Body of pancreas (tissue), 4 donors: ENCODE measurements around the gene INHA. TPM values are rescaled to one million over a fixed set of nuclear protein-coding genes. Genes with fewer than 3 reads are reported as not detected.

Source experiments
- ATAC-seq: fragments of 150-250 bp; one replicate; pipeline ENCODE4 v1.9.1; 2016
- DNase-seq, 4 donors: peaks; one replicate each; pipeline ENCODE4 v3.0.0-alpha.2; 2019
- H3K27ac ChIP-seq, 4 donors: fragments of 200-600 bp; sonication (generic); 1 replicate in 3 of 4; 2 replicates in 1 of 4; pipeline versions ENCODE4 v1.5.1 to v1.6.1; 2016 to 2019; ENCODE audit warnings: mild to moderate bottlenecking in 1 of 4, mixed read lengths in 1 of 4, moderate library complexity in 1 of 4
- H3K27me3 ChIP-seq, 2 donors: fragments of 200-600 bp; sonication (generic); one replicate each; pipeline ENCODE4 v1.6.0; 2016; ENCODE audit warnings: mild to moderate bottlenecking in 1 of 2
- H3K36me3 ChIP-seq, 2 donors: fragments of 200-600 bp; sonication (generic); replicated peaks in 1 of 2; 2 replicates each; pipeline ENCODE4 v1.5.1; 2016; ENCODE audit warnings: low read depth in 2 of 2; ENCODE audit not compliant: insufficient read depth in 1 of 2
- H3K4me1 ChIP-seq: fragments of 200-600 bp; sonication (generic); one replicate; pipeline ENCODE4 v1.6.0; 2016
- H3K4me3 ChIP-seq, 2 donors: fragments of 200-600 bp; sonication (generic); 1 replicate in 1 of 2; 2 replicates in 1 of 2; pipeline ENCODE4 v1.5.1; 2016 to 2019
- H3K9me3 ChIP-seq, 3 donors: fragments of 200-600 bp; sonication (generic); 1 replicate in 2 of 3; 2 replicates in 1 of 3; pipeline ENCODE4 v1.5.1; 2016
- POLR2A ChIP-seq, 3 donors: fragments of 450-650 bp; IDR thresholded peaks; one replicate each; pipeline ENCODE4 v1.6.1; 2016; ENCODE audit warnings: antibody characterized with exemption in 3 of 3, mild to moderate bottlenecking in 2 of 3
- WGBS, 2 donors: methylation state at CpG; one replicate each; pipeline ENCODE4 v1.1.5; 2017; 5-methylcytosine and 5-hydroxymethylcytosine counted together
- intact Hi-C: fragments of 100-400 bp; cut with DNase I; formaldehyde crosslinking; loops from one replicate; pipeline ENCODE4 v1.15.1; 2023
- total RNA-seq, 2 donors: library from RNA; depleted of rRNA; stranded (reverse); fragments of >200 nt; gene quantifications; one replicate each; pipeline ENCODE4 v1.1.0, GENCODE V29; 2016
- TF ChIP-seq, protein P1 (sequence below), 7 experiments: fragments of 450-650 bp in 4 of 7; fragments of 200-600 bp in 3 of 7; sonication (generic) in 3 of 7; IDR thresholded peaks; one replicate each; pipeline ENCODE4 v1.5.1; 2016 to 2019; ENCODE audit warnings: antibody characterized with exemption in 7 of 7

INHA gene
- total RNA-seq, 2 donors from 2014 or later = 0.66 to 1.6 TPM

DNA sequence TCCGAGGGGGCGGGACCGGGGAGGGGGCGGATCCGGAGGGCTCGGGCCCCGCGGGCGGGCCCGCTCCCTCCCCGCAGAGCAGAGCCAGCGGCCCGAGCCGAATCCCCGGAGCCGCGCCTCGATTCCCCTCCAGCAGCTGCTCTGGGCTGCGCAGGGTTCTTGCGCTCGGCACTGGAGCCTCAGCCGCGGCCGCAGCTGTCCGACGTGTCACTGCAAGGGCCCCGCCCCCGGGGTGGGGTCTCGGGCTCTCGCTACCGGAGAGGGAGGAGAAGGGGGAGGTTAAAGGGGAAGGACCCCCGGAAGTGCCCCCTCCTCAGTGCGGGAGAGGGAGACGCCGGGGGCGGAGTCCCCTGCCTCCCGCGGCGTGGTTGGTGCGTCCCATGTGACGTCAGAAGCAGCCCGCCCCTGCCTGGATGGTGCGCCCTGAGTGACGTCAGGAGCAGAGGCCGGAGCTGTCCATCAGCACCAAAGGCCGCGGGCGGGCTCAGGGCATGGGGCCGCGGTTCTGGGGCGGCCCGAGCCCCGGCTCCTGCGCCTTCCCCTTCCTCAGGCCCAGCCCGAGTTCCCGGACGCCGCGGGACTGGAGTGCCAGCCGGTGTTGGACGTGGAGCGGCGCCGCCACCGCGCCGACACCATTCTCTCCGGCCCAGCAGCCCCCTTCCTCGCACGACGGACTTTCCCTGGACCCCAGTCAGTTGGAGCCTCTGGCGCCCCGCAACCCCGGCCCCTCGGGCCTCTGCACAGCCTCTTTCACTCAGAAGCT is 28.3 kb upstream of the INHA start, which contains the start of the genes CHPF and TMEM198:
Gene CHPF, minus strand, starts transcription at position 214 of the 763 bp plus-strand sequence. CDS start 271 bp downstream, outside the sequence.
Gene TMEM198, plus strand, starts transcription at position 433 of the 763 bp plus-strand sequence. CDS start 700 bp downstream, outside the sequence.
- H3K4me1 ChIP-seq = peaks cover 32% of the 10 kb centered on the region
- peak; percentile 87 to 93 (median 91) for TF ChIP-seq POLR2A (IDR thresholded peaks at IDR 0.05)
- TF ChIP-seq, protein P1, sequence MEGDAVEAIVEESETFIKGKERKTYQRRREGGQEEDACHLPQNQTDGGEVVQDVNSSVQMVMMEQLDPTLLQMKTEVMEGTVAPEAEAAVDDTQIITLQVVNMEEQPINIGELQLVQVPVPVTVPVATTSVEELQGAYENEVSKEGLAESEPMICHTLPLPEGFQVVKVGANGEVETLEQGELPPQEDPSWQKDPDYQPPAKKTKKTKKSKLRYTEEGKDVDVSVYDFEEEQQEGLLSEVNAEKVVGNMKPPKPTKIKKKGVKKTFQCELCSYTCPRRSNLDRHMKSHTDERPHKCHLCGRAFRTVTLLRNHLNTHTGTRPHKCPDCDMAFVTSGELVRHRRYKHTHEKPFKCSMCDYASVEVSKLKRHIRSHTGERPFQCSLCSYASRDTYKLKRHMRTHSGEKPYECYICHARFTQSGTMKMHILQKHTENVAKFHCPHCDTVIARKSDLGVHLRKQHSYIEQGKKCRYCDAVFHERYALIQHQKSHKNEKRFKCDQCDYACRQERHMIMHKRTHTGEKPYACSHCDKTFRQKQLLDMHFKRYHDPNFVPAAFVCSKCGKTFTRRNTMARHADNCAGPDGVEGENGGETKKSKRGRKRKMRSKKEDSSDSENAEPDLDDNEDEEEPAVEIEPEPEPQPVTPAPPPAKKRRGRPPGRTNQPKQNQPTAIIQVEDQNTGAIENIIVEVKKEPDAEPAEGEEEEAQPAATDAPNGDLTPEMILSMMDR (IDR thresholded peaks at IDR 0.05) = peak in 2 of 7 experiments; percentile 9 to 35
- ATAC-seq (peak; percentile 91), DNase-seq (peak; percentile 99 to 100 (median 99))
- peak within 1 kb of the TSS; percentile 92 to 95 for H3K4me3 ChIP-seq
- no peaks in the 10 kb centered on the region for H3K9me3 ChIP-seq
- intact Hi-C loops = no loop called here
- peaks cover 0 to 18% of the 10 kb centered on the region in 2 donors for H3K36me3 ChIP-seq
- no peaks in the 10 kb centered on the region for H3K27me3 ChIP-seq
- 0 to 1% methylated on average over 15 to 71 of the region's 75 CpGs for WGBS, 2 donors
- H3K27ac ChIP-seq = peak within 1 kb of the TSS; percentile 94 to 98 (median 97)

DNA sequence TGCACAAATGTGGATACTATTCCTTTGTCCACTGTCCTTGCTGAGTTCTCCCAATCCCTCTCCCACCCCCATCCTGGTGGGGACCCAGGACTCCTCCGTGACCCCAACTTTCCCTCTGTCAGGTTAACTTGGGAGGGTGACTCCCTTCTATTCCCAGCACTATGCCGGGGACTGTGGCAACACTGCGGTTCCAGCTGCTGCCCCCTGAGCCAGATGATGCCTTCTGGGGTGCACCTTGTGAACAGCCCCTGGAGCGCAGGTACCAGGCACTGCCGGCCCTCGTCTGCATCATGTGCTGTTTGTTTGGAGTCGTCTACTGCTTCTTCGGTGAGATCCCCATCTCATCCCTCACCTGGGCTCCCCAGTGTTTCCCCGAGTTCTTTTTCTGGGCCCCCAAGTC is 27.5 kb upstream of the INHA start:
- H3K36me3 ChIP-seq = peaks cover 0 to 11% of the 10 kb centered on the region in 2 donors
- H3K4me1 ChIP-seq = peaks cover 29% of the 10 kb centered on the region
- peak overlapping the region in 3 of 4 donors; percentile 97 to 98 (median 97) for H3K27ac ChIP-seq
- 23 to 31% methylated on average over 9 of the region's 9 CpGs for WGBS, 2 donors
- H3K9me3 ChIP-seq = no peaks in the 10 kb centered on the region
- intact Hi-C loops = no loop called here
- no peaks in the 10 kb centered on the region for H3K27me3 ChIP-seq
- TF ChIP-seq, protein P1 (IDR thresholded peaks at IDR 0.05) = no peak
- TF ChIP-seq POLR2A (IDR thresholded peaks at IDR 0.05) = no peak
- ATAC-seq (no peak), DNase-seq (no peak)
- H3K4me3 ChIP-seq = peak overlapping the region; percentile 50 to 92

DNA sequence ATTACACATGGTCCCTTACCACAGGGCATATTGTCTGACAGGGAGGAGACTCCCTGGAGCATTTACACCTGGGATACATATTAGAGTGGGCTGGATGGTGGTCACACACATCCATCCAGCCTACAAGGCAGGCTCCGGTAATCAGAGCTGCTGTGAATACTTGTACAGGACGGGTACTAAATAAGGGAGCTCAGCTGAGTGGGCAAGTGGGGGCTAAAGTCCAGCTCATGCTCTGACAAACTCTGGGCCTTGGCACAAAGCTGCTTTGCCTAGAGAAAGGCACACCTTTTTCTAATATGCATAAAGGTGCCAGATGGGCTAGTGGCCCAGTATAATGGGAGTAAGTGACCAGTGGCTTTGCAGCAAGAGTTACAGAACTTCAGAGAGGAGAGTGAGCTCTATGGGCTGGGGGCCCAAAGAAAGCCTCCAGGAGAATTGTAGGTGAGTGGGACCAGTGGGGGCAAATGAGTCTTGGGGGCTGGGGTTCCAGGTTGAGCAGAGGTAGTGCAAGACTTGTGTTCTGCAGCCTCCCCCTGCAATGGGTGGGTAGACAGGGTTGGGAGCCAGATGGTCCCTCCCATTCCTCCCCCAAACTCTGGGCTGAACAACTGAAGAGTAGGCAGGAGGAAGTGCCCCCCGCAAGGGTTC is 26.7 kb upstream of the INHA start:
- Histone ChIP-seq H3K4me3 (no peak overlapping the region), H3K9me3 (no peaks in the 10 kb centered on the region), H3K27me3 (no peaks in the 10 kb centered on the region), H3K27ac (no peak overlapping the region), H3K36me3 (peaks cover 0 to 6% of the 10 kb centered on the region in 2 donors), H3K4me1 (peaks cover 29% of the 10 kb centered on the region)
- intact Hi-C loops = no loop called here
- DNase-seq = no peak
- no peak for ATAC-seq
- TF ChIP-seq POLR2A (IDR thresholded peaks at IDR 0.05) = no peak
- TF ChIP-seq, protein P1 (IDR thresholded peaks at IDR 0.05) = no peak
- 70 to 75% methylated on average over 3 of the region's 3 CpGs for WGBS, 2 donors

DNA sequence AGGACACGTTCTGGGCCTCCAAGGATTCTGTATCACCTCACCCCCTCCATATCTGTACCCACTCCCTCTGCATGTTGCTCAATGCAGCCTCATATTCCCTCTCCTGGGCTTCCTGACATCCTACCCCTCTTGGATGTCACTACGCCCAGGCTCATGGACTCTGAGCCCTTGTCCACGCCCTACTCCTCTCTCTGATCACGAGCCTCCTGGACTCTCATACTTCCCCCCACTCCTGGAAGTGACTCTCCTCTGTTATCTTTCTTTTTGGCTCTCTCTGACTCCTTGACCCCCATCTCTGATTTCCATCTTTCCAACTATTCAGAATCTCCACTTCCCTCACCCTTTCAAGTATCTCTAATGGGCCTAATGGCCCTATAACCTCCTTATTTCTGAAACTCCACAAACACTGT is 26.2 kb upstream of the INHA start:
- 75 to 79% methylated on average over 4 of the region's 4 CpGs for WGBS, 2 donors
- ATAC-seq (no peak), DNase-seq (no peak)
- Histone ChIP-seq H3K9me3 (no peaks in the 10 kb centered on the region), H3K36me3 (peaks cover 0 to 4% of the 10 kb centered on the region in 2 donors), H3K27me3 (no peaks in the 10 kb centered on the region), H3K4me1 (peaks cover 27% of the 10 kb centered on the region), H3K4me3 (no peak overlapping the region), H3K27ac (no peak overlapping the region)
- no peak for TF ChIP-seq POLR2A (IDR thresholded peaks at IDR 0.05)
- TF ChIP-seq, protein P1 (IDR thresholded peaks at IDR 0.05) = no peak
- intact Hi-C loops = no loop called here
